H1 (cell line): Measurements from ENCODE around the gene S100A6.

ENCODE experiments used
- BRCA1 ChIP-seq: IDR thresholded peaks from 2 replicates; pipeline ENCODE4 v1.6.1; 2012; ENCODE audit warnings: low read depth, low read length, improper control_type of control experiment
- CHD1 ChIP-seq: IDR thresholded peaks from 2 replicates; pipeline ENCODE4 v1.6.1; 2012; ENCODE audit warnings: low read depth, low read length, improper control_type of control experiment
- CTCF ChIP-seq, 3 experiments: IDR thresholded peaks; 1 replicate in 2 of 3; 2 replicates in 1 of 3; pipeline versions ENCODE4 v1.5.1 to v1.6.1; 2011; ENCODE audit warnings: low read length in 3 of 3, mild to moderate bottlenecking in 3 of 3, inconsistent platforms in 2 of 3, low read depth in 1 of 3, moderate library complexity in 1 of 3; ENCODE audit not compliant: insufficient read depth in 1 of 3; ENCODE audit errors: control extremely low read depth in 1 of 3
- EGR1 ChIP-seq: IDR thresholded peaks from 2 replicates; pipeline ENCODE4 v1.6.1; 2011; ENCODE audit warnings: low read depth, low read length, borderline replicate concordance
- EP300 ChIP-seq, 2 experiments: IDR thresholded peaks; 1 replicate in 1 of 2; 2 replicates in 1 of 2; pipeline ENCODE4 v1.6.1; 2011 to 2012; ENCODE audit warnings: low read depth in 2 of 2, low read length in 2 of 2, mild to moderate bottlenecking in 2 of 2, borderline replicate concordance in 1 of 2, inconsistent platforms in 1 of 2, moderate library complexity in 1 of 2
- EZH2 ChIP-seq: fragments of 200-600 bp; sonication (generic); IDR thresholded peaks from 2 replicates; pipeline ENCODE4 v1.7.1; 2012; ENCODE audit warnings: low read depth, mild to moderate bottlenecking, moderate library complexity, low read length, inconsistent platforms; ENCODE audit not compliant: severe bottlenecking
- MAFK ChIP-seq: IDR thresholded peaks from 2 replicates; pipeline ENCODE4 v1.6.1; 2012; ENCODE audit warnings: low read depth, mild to moderate bottlenecking, improper control_type of control experiment, low read length
- MAX ChIP-seq: IDR thresholded peaks from 2 replicates; pipeline ENCODE4 v1.6.1; 2012; ENCODE audit warnings: inconsistent platforms
- NRF1 ChIP-seq: IDR thresholded peaks from 2 replicates; pipeline ENCODE4 v1.6.1; 2011; ENCODE audit warnings: mild to moderate bottlenecking, low read depth, low read length, improper control_type of control experiment
- POLR2A ChIP-seq, 2 experiments: IDR thresholded peaks; 1 replicate in 1 of 2; 2 replicates in 1 of 2; pipeline ENCODE4 v1.6.1; 2011; ENCODE audit warnings: low read depth in 2 of 2, low read length in 2 of 2, mild to moderate bottlenecking in 2 of 2; ENCODE audit errors: control extremely low read depth in 1 of 2
- RAD21 ChIP-seq, 2 experiments: IDR thresholded peaks in 1 of 2; conservative IDR thresholded peaks in 1 of 2; 2 replicates each; pipeline ENCODE4 v1.6.1; 2011; ENCODE audit warnings: low read depth in 2 of 2, low read length in 2 of 2, improper control_type of control experiment in 1 of 2, inconsistent platforms in 1 of 2, mild to moderate bottlenecking in 1 of 2, moderate library complexity in 1 of 2
- RFX5 ChIP-seq: IDR thresholded peaks from 2 replicates; pipeline ENCODE4 v1.6.1; 2011; ENCODE audit warnings: low read depth, low read length, improper control_type of control experiment, borderline replicate concordance
- SIN3A ChIP-seq, 2 experiments: IDR thresholded peaks in 1 of 2; conservative IDR thresholded peaks in 1 of 2; 2 replicates each; pipeline ENCODE4 v1.6.1; 2011 to 2012; ENCODE audit warnings: low read length in 2 of 2, improper control_type of control experiment in 1 of 2, low read depth in 1 of 2, mild to moderate bottlenecking in 1 of 2
- ZNF274 ChIP-seq: IDR thresholded peaks from 2 replicates; pipeline ENCODE4 v1.7.0; 2012; ENCODE audit warnings: low read length, borderline replicate concordance; ENCODE audit errors: extremely low read depth

- TF ChIP-seq MAFK: no peak
- TF ChIP-seq EP300 (IDR thresholded peaks at IDR 0.05; ENCODE audit: borderline replicate concordance in 1 of 2, low read depth in 2 of 2, low read length in 2 of 2): 0 out of 3 replicates have a peak, but pooled peaks of 1 of the 2 experiments have one; percentile 31
- no peak for TF ChIP-seq BRCA1
- TF ChIP-seq RFX5: no peak
- no peak for TF ChIP-seq EGR1
- TF ChIP-seq CHD1: no peak
- TF ChIP-seq RAD21 (IDR thresholded peaks at IDR 0.05 in 1 of 2, conservative IDR thresholded peaks at IDR 0.05 in 1 of 2; ENCODE audit: low read depth in 2 of 2, low read length in 2 of 2): no peak
- TF ChIP-seq CTCF (IDR thresholded peaks at IDR 0.05; ENCODE audit: control extremely low read depth in 1 of 3, insufficient read depth in 1 of 3, low read depth in 1 of 3, low read length in 3 of 3): no peak
- TF ChIP-seq POLR2A (IDR thresholded peaks at IDR 0.05; ENCODE audit: control extremely low read depth in 1 of 2, low read depth in 2 of 2, low read length in 2 of 2): peak in 1 of 2 experiments; percentile 34; a peak in 1 of 3 replicates
- TF ChIP-seq NRF1: no peak
- no peak for TF ChIP-seq EZH2
- TF ChIP-seq MAX: 0 out of 2 replicates have a peak, but pooled peaks have one; percentile 10
- no peak for TF ChIP-seq SIN3A (conservative IDR thresholded peaks at IDR 0.05 in 1 of 2, IDR thresholded peaks at IDR 0.05 in 1 of 2; ENCODE audit: low read depth in 1 of 2, low read length in 2 of 2)
- no peak for TF ChIP-seq ZNF274
Measured at GRCh38 chr1:153545067-153546055, 9.6 kb upstream of the S100A6 start, which contains the start of gene S100A4.
